Testis (tissue), 2 donors: Measurements from ENCODE around the gene SYNPR.

Experiments
- POLR2A ChIP-seq: fragments of 450-650 bp; IDR thresholded peaks from one replicate; pipeline ENCODE4 v1.6.1; 2017; ENCODE audit warnings: antibody characterized with exemption, mild to moderate bottlenecking, moderate library complexity
- TF ChIP-seq, protein P1 (sequence below), 3 experiments: fragments of 450-650 bp in 2 of 3; fragments of 200-600 bp in 1 of 3; sonication (generic) in 1 of 3; IDR thresholded peaks; one replicate each; pipeline ENCODE4 v1.5.1; 2016 to 2019; ENCODE audit warnings: antibody characterized with exemption in 3 of 3, mild to moderate bottlenecking in 2 of 3, moderate library complexity in 1 of 3

GRCh38 chr3:63508305-63508704 is 230.2 kb downstream of the SYNPR start:
- TF ChIP-seq, protein P1, sequence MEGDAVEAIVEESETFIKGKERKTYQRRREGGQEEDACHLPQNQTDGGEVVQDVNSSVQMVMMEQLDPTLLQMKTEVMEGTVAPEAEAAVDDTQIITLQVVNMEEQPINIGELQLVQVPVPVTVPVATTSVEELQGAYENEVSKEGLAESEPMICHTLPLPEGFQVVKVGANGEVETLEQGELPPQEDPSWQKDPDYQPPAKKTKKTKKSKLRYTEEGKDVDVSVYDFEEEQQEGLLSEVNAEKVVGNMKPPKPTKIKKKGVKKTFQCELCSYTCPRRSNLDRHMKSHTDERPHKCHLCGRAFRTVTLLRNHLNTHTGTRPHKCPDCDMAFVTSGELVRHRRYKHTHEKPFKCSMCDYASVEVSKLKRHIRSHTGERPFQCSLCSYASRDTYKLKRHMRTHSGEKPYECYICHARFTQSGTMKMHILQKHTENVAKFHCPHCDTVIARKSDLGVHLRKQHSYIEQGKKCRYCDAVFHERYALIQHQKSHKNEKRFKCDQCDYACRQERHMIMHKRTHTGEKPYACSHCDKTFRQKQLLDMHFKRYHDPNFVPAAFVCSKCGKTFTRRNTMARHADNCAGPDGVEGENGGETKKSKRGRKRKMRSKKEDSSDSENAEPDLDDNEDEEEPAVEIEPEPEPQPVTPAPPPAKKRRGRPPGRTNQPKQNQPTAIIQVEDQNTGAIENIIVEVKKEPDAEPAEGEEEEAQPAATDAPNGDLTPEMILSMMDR (IDR thresholded peaks at IDR 0.05) = no peak
- no peak for TF ChIP-seq POLR2A
